Body of pancreas (tissue), 4 donors: ENCODE results near the gene ACER3.

Experiments
- POLR2A ChIP-seq, 3 donors: fragments of 450-650 bp; IDR thresholded peaks; one replicate each; pipeline ENCODE4 v1.6.1; 2016; ENCODE audit warnings: antibody characterized with exemption in 3 of 3, mild to moderate bottlenecking in 2 of 3
- TF ChIP-seq, protein P1 (sequence below), 7 experiments: fragments of 450-650 bp in 4 of 7; fragments of 200-600 bp in 3 of 7; sonication (generic) in 3 of 7; IDR thresholded peaks; one replicate each; pipeline ENCODE4 v1.5.1; 2016 to 2019; ENCODE audit warnings: antibody characterized with exemption in 7 of 7

- TF ChIP-seq, protein P1, sequence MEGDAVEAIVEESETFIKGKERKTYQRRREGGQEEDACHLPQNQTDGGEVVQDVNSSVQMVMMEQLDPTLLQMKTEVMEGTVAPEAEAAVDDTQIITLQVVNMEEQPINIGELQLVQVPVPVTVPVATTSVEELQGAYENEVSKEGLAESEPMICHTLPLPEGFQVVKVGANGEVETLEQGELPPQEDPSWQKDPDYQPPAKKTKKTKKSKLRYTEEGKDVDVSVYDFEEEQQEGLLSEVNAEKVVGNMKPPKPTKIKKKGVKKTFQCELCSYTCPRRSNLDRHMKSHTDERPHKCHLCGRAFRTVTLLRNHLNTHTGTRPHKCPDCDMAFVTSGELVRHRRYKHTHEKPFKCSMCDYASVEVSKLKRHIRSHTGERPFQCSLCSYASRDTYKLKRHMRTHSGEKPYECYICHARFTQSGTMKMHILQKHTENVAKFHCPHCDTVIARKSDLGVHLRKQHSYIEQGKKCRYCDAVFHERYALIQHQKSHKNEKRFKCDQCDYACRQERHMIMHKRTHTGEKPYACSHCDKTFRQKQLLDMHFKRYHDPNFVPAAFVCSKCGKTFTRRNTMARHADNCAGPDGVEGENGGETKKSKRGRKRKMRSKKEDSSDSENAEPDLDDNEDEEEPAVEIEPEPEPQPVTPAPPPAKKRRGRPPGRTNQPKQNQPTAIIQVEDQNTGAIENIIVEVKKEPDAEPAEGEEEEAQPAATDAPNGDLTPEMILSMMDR (IDR thresholded peaks at IDR 0.05), result no peak
- TF ChIP-seq POLR2A (IDR thresholded peaks at IDR 0.05), result no peak
Measured at GRCh38 chr11:76880314-76880713, 19.6 kb downstream of the ACER3 start.
